CD4-positive, alpha-beta T cell treated with Interferon gamma for 1 hour (primary cell): ENCODE results near the gene GAS6.
"Not testable (repeated sequence)": the region's sequence is repeated elsewhere in the genome, so short reads cannot be mapped to it uniquely, and the experiment has no call there.

Experiments
- DNase-seq: peaks from one replicate; pipeline ENCODE4 v3.0.0-alpha.2; 2020

Gene GAS6

DNA sequence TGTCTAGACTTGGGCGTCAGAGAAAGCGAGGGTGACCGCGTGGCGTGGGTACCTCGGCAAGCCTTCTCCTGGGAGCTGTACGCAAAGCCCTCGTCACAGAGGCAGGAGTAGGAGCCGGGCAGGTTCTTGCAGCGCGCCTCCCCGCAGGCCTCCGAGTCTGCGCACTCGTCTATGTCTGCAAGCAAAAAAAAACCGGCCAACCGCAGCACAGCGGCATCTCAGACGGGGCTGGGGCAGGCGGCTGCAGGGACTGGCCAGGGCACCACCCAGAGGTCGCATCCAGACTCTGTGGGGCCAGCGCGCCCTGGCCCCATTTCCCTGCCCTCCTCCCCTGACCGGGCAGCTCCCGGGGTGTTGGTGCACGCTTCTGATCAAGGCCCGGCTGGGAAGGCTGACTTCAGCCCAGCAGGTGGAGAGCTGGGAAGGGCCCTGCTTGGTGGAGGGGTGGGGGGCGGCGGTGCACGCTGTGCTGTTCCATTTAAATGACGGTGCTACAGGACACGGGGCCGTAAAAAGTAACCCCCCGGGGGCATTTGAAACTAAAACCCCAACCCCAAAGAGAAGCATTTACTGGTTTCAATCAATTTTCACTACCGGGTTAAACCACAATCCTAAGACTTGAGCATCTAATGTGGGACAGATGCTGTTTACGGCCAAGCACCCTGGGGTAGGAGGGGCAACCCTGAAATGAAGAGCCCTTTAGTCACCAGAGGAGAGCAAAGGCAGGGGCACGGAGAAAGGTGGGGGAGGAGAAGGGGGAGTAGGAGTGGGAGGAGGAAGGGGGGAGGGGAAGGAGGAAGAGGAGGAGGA, 28.2 kb downstream of the GAS6 start:
- DNase-seq: no peak

DNA sequence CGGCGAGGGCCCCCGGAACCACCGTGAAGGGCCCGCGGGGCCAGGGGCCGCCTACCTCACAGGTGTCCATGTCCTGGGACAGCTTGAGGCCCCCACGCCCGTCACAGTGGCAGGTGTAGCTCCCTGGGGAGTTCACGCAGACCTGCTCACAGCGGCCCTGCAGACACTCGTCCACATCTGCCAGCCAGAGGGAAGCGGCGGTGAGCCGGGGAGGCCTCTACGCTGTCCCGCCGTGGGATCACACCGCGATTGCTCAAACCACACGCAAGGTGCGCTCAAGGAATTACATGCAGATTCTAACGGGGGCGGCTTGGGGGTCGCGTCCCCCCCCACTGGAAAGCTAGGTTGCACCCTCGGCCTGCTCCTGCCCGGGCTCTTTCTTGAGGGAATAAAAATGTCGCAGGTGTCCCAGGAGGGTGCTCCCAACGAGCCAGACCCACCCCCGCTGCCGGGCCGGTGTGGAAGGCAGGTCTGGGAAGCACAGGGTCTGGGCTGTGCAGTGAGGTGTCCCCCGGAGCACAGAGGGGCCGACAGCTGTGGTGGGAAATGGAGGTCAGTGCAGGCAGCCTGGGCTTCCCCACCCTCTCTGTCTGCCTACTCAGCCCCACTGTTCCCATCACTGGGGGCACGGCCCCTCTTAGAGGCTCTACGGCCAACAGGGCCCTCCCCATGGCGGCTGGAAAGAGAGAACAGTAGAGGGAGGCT, 29.2 kb downstream of the GAS6 start:
- no peak for DNase-seq

DNA sequence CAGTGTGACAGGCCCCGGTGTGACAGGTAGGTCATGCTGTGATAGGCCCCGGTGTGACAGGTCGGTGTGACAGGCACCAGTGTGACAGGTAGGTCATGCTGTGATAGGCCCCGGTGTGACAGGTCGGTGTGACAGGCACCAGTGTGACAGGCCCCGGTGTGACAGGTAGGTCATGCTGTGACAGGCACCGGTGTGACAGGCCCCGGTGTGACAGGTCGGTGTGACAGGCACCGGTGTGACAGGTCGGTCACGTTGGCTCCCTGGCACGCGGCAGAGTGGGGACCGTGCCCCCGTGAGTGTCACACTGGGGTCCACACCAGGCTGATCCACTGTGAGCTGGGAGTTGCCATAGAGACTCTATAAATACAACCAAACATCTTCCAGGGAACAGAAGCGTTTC, 29.9 kb downstream of the GAS6 start:
- not testable (repeated sequence) for DNase-seq

DNA sequence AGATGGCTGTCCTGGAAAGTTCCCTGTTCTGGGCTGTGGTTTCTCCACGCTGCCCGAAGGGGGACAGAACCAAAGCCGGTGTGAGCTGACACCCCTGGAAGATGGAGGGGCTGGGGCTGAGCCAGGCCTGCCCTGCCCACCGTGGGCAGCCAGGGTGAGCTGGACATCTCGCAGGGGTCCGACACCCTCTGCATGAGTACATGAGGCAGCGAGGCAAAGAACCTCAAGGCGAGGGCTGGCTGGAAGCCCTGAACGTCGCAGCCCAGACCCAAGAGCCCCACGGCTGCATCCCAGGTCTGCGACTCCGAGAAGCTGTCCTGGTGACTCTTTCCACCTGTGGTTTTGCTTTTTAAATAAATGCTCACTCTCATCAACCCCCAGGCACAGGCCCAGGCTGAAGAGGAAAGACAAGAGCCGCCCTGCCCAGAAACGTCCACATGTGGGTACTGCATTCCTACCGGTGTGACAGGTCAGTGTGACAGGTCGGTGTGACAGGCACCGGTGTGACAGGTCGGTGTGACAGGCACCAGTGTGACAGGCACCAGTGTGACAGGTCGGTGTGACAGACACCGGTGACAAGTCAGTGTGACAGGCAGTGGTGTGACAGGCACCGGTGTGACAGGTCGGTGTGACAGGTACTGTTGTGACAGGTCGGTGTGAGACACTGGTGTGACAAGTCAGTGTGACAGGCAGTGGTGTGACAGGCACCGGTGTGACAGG, 30.6 kb downstream of the GAS6 start:
- DNase-seq: no peak

DNA sequence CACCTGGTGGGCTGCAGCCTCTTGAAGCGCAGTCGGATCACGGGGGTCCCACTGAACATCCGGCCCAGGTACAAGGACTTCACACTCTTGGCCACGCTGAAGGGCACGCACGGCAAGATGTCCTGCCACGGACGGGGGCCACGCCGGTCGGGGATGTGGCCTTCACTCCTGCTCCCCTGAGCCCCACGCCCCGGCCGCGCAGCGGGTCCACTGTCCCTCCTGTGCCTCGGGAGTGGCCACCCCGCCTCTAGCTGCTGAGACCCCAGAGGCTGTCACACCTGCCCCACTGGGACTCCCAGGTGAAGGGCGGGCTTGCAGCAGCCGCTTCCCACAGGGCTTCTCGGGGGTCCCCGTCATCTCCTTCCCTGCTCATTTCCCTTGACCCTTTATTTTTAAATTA, 31.2 kb downstream of the GAS6 start:
- no peak for DNase-seq

DNA sequence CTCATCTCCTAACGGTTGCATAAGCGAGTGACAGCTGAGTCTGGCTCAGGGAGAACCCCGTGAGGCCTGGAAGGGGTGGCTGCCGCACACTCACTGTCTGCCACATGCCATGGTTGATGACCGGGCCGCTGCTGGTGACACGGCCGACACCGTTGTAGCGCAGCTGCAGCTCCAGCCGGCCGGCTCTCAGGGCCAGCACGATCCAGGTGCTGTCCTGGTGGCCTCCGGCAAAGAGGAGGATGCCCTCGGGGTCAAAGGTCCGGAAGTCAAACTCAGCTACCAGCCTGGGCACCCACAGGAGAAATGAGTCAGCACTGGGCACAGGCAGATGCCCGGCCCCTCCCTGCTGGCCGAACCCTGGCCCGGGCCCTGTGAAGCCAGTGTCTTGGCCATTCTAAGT, 31.7 kb downstream of the GAS6 start:
- no peak for DNase-seq

DNA sequence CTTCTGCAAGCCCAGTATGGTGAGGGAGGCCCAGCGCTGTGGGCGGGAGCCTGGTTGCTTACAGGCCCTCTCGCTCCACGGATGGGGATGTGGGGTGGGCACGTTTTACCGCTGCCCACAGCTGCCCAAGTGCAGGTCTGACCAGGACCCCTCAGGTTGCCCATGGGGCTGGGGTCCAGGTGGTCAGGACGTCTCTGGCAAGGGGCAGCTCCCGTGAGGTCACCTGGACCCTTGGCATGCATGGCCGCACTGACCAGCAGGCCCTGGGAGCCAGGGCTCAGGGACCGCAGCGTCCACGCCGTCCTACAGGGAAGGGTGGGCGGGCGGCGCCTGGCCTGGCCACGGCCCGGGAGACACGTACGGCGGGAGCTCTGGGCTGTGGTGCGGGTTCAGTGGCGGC, 32.8 kb downstream of the GAS6 start:
- no peak for DNase-seq

DNA sequence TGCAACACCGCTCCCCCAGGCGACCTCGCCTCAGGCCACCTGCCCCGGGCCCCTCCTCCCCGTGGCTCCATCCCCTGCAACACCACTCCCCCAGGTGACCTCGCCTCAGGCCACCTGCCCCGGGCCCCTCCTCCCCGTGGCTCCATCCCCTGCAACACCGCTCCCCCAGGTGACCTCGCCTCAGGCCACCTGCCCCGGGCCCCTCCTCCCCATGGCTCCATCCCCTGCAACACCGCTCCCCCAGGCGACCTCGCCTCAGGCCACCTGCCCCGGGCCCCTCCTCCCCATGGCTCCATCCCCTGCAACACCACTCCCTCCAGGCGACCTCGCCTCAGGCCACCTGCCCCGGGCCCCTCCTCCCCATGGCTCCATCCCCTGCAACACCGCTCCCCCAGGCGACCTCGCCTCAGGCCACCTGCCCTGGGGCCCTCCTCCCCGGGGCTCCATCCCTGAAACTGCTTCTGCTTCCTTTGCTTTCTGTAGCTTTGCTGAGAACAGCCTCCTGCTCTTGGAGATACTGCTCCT, 33.4 kb downstream of the GAS6 start:
- not testable (repeated sequence) for DNase-seq

DNA sequence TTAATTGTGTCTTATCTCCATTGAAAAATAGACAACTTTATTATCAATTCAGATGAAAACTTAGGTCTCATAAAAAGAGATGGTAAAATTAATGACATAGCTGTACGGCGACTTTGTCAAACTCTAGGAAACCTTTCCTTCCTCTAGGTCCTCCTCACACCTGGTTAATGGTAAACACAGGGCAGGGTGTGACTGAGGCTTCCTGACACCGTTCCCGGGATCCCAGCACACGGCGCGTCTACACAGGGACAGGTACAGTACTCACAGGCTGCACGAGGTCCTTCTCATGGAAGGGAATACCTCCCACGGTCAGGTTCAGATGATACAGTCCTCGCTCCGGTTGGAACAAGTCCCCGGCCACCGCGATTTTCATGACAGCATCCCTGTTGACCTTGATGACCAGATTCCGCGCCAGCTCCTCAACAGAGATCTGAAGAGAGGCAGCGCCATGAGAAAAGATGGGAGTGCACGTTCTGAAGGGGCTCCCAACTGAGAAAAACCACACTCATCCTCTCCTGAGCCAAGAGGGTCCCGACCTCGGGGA, 35.5 kb downstream of the GAS6 start:
- DNase-seq: no peak

DNA sequence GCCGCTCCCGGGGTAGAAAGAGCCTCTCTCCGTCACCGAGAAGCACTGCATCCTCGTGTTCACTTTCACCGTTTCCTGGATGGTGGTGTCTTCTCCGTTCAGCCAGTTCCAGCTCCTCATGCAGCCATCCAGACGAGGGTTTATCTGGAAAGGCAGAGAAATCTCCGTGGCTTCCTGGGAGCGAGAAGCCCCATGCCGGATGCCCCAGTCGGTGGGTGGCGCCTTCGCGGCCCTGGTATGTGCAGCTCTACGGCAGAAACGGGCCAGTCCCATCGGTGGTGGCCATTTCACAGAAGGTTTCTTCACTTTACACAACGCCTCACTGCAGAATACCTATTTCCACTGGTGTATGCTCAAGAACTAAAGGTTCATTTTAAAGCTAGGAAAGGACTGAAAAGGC, 36.9 kb downstream of the GAS6 start:
- no peak for DNase-seq

DNA sequence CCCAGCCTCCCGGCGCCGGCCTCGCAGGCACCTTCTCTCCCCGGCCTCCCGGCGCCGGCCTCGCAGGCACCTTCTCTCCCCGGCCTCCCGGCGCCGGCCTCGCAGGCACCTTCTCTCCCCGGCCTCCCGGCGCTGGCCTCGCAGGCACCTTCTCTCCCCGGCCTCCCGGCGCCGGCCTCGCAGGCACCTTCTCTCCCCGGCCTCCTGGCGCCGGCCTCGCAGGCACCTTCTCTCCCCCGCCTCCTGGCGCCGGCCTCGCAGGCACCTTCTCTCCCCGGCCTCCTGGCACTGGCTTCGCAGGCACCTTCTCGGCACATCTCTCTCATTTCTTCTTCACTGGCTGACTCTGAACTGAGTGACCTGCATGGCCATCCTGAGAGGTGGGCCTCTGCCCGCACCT, 37.4 kb downstream of the GAS6 start:
- not testable (repeated sequence) for DNase-seq

DNA sequence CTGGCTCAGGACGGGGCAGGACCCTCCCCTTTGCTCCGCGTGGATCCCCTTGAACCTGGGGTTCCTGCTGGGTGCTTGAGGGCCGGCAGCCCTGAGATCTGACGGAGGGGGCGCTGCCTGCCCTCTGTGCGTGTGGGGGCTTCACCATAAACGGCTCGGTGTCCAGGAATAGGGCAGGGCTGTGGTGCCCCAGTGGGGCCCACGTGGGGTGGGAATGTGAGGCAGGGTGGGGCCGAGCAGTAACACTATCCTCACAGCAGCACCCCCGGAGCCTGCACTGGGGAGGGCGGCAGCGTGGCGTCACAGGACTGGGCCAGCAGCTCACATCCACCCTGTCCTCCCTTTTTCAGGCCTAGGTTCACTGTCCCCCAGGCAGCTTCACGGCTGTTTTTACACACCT, 38.0 kb downstream of the GAS6 start:
- no peak for DNase-seq

DNA sequence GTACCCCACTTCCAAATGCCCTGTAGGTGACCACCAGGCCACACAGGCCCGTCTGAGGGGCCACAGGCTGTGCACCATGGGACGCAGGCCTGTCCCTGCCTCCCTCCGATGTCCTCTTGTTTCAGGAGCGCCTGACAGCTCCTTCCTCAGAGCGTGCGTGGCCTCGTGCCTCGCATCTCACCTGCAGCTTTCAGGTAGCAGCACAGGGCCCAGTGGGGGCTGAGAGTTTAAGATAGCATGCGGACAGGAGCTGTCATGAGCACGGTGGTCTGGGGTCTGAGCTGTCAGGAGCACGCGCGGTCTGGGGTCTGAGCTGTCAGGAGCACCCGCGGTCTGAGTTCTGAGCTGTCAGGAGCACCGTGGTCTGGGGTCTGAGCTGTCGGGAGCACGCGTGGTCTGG, 40.1 kb downstream of the GAS6 start:
- no peak for DNase-seq

DNA sequence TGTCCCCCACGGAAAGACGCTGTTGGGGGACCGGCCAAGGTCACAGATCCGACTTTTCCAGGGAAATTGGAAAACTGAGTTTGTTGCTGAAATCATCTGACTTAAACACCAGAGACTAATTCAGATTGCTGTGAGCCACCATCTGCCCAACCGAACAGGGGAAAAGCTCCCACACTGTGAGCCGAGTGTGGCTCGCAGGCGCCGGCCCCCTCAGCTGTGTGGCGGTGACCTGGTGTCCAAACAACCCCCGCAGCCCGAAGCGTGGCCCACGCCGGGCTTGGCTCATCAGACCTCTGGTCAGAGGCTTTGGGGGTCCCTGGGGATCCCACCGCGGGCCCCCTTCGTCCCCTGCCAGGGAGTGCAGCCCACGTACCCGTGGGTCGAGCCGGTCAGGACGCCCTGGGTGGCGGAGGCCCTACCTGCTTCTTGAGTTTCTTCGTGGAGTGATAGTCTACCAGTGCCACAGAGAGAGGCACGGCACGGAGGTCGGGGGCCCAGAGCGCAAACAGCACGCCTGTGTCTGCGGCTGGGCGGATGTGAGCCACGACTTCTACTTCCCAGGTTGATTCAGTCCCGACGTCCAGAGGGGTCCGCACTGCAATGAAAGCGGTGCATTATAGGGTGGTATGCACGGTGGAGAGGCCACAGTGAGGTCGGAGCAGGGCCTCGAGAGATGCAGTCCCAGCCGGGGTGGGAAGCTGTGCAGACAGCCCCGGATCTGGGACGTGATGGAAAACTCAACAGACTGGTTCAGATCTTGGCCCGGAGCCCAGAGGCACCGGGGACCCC, 40.7 kb downstream of the GAS6 start:
- DNase-seq: no peak

DNA sequence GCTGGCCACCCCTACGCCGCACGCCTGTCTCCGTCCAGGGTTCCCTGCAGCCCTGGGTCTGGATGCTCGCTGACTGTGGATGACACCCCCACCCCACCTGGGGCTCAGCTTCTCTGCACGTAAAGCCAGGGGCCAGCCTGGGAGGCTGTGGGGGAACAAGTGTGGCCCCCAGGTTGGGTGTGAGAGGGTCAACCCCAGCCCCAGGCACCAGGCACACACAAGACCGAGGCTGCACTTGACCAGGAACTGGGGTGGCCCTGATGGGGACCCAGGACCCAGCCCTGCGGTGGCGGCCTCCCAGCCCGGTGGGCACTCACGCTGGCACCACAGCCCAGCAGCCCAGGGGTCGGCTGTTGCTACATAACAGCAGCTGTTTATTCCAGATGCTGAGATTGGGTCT, 41.6 kb downstream of the GAS6 start:
- no peak for DNase-seq

DNA sequence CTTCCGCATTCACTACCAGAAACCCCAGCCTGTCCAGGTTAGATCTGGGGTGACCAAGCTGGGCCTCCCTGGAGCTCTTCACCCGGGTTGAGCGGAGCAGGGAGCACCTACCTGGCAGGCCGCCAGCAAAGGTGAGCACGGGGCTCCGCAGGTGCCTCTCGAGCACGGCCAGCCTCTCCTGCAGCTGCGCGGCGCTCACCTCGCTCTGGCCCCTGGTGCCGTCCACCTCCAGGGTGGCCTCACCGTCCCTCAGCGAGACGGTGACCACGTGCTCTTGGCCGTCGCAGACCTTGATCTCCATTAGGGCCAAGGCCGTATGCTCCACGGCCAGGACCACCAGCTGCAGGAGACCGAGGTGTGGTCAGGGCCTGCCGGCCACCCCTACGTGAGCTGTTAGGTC, 42.0 kb downstream of the GAS6 start:
- DNase-seq: no peak

DNA sequence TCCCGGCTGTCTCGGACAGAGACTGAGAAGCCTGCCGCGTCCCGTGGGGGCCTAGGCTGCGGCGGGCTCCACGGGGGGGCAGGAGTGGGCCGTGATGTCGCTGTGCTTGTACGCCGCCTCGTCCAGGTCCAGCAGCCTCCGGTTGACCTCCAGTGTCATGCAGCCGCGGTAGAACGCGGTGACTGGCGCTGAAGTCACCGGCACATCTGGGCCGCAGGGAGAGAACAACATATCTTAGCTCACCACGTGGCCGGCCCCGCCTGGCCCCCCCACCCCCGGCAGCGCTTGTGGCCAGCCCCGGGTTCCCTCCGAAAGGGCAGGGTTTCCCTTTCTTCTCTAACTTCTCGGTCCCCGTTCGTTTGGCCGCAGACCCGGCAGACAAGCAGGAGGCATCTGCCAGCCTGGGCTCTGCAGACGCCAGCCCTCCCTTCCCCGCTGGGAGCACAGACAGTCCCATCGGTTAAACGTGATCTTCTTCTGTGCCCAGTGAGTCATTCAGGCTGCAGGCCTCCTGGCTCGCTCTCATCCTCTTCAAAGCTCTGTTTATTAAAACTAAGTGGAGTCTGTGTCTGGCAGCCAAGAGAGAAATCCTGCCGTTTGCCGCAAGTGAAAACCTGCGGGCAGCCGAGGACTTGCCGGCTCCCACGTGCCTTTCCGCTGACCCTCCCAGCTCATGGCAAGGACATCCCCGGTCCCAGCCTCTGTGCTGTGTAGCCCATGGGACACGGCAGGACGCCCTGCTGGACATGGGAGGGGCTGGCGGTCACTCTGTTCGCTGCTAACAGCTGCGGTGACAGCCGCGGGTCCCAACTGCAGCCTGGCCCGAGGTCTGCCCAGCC, 42.8 kb downstream of the GAS6 start:
- DNase-seq: no peak

DNA sequence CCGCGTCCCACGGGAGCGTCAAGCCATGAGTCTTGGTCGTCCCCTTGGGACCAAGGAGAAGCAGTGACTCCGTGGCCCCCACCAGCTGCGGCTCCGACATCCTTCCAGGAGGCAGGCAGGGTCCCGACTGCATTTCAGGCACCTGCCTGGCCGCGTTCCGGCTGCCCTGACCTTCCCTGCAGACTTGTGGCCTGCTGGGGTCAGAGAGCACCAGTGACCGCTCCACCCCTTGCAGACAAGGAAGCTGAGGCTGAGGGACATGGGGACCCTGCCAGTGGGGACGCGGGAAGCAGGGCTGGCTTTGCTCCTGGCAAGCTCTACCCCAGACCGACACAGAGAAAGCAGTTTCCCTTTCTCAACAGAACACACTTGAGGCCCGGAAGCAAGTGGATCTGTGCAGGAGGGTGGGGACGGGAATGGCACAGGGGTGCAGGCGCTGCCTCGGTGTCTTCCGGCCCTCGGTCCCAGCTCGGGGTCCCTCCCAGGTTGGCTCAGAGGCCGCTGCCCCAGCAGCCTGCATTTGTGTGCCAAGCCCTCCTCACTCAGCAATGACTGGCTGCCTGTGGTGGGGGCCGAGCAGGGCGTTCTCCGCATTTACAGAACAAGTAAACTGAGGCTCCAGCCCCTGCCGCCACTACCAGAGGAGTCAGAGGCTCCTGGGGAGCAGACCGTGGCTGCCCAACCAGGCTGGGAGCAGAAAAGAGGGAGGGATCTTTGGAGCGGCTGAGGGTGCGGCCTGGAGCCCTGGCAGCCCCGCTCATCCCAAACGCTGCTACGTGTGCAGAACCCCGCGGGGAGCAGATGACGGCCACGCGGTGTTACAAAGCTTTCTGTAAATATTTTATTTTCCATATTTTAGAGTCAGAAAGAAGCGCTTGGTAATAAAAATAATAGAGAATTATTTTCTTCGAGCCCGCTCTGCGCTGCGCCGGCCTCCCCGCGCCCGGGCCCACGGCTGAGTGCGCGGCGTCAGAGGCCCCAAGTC, 43.9 kb downstream of the GAS6 start:
- DNase-seq: no peak

DNA sequence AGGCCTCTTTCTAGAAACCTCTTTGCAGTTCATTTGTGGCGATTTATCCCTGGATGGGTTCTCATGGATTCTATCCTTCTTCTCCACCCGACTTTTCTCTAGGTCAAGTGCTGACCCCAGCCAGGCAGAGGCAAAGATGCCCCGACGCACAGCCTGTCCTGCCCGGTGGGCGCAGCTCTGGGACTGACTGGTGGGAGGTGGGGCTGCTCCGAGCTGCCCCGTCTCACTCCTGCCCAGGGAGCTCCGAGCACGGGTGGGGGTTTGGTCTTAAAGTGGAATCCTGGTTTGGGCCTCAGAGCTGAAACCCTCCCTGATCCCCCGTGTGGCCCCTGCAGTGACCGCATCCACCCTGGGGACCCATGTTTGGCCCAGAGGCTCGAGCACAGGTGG, 44.5 kb downstream of the GAS6 start:
- no peak for DNase-seq

DNA sequence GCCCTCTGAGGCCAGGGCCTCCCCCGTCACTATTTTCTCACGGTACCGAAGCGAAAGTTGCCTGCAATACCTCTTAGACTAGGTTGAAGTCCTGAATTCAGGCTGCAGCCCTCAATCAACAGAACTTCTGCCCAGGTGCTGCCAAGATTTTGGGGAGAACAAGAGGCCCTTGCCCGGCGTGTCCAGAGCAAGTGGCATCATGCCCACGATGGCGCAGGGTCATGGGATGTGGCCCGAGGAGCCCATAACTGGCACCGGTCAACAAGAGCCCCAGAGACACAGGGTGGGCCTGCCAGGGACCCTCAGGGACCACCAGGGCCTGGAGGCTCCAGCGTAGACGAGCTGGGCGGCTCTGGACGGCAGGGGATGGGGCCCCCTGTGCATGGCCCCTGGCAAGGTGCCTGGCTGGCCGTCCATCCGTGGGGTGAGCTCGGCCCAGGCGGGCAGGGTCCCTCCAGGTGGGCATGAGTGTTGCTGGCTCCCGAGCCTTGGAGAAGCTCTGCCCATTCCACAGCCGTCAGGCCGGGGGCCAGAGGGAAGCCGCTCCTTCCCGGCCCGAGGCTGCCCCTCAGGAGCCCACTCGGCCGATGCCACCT, 45.1 kb downstream of the GAS6 start:
- no peak for DNase-seq
